GM13977 (cell line): ENCODE measurements around the gene PKDREJ.
A peak's percentile ranks its signal among the peaks of the same experiment; 100 is the strongest.

ENCODE experiments used
- DNase-seq: peaks from one replicate; pipeline ENCODE4 v3.0.0; 2012; ENCODE audit warnings: low spot score
- in situ Hi-C: fragments of 300-500 bp; cut with MboI; formaldehyde crosslinking; loops from one replicate; pipeline ENCODE4 v1.12.0; 2022; ENCODE audit warnings: low sequenced_read_pairs, low pct_unique_long_range_greater_than_20kb, mixed read lengths, inconsistent platforms; ENCODE audit not compliant: unreplicated experiment
- TF ChIP-seq, protein P1 (sequence below): IDR thresholded peaks from 2 replicates; pipeline ENCODE4 v1.5.1; 2012; ENCODE audit warnings: mild to moderate bottlenecking, control low read depth; ENCODE audit not compliant: insufficient read depth; ENCODE audit errors: extremely low read depth, missing control alignments

Gene PKDREJ

DNA sequence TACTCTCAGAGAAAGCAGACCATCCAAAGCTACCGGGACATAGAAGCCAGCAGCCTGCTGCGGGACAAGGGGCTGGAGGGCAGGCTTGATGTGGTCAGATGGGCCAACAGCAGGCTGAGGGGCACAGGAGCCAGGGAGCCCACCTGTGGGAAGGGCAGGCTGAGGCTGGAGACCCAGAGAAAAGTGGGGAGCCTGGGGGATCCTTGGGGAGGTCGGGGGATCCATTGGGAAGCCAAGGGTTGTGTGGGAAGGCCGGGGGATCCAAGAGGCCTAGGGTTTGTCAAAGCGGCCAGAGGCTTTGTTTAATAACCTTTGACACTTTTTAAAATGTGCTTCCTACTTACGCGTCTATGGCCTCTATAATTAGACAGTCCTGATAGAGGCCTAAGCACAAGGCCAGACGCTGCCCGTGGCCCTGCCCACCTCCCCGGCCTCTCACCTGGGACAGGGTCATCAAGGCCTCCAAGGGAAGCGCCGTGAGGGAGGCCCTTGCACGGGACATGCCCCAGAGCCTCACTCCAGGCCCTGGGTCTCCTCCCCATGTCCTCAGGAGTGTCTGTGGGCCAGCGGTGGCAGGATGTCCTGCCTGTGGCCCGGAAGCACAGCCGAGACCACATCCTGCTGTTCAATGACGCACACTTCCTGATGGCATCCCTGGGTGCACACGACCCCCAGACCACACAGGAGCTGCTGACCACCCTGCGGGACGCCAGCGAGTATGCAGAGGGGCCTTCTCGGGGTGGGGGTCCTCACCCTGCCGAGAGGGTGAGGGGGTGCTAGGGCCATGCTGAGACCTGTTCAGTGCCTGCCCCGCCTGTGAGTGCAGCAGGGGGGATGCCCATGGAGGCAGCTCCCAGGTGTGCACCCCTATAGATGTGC, 25.0 kb upstream of the PKDREJ start:
- in situ Hi-C loops: no loop called here
- peak; percentile 89 for DNase-seq
- TF ChIP-seq, protein P1, sequence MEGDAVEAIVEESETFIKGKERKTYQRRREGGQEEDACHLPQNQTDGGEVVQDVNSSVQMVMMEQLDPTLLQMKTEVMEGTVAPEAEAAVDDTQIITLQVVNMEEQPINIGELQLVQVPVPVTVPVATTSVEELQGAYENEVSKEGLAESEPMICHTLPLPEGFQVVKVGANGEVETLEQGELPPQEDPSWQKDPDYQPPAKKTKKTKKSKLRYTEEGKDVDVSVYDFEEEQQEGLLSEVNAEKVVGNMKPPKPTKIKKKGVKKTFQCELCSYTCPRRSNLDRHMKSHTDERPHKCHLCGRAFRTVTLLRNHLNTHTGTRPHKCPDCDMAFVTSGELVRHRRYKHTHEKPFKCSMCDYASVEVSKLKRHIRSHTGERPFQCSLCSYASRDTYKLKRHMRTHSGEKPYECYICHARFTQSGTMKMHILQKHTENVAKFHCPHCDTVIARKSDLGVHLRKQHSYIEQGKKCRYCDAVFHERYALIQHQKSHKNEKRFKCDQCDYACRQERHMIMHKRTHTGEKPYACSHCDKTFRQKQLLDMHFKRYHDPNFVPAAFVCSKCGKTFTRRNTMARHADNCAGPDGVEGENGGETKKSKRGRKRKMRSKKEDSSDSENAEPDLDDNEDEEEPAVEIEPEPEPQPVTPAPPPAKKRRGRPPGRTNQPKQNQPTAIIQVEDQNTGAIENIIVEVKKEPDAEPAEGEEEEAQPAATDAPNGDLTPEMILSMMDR: no peak

DNA sequence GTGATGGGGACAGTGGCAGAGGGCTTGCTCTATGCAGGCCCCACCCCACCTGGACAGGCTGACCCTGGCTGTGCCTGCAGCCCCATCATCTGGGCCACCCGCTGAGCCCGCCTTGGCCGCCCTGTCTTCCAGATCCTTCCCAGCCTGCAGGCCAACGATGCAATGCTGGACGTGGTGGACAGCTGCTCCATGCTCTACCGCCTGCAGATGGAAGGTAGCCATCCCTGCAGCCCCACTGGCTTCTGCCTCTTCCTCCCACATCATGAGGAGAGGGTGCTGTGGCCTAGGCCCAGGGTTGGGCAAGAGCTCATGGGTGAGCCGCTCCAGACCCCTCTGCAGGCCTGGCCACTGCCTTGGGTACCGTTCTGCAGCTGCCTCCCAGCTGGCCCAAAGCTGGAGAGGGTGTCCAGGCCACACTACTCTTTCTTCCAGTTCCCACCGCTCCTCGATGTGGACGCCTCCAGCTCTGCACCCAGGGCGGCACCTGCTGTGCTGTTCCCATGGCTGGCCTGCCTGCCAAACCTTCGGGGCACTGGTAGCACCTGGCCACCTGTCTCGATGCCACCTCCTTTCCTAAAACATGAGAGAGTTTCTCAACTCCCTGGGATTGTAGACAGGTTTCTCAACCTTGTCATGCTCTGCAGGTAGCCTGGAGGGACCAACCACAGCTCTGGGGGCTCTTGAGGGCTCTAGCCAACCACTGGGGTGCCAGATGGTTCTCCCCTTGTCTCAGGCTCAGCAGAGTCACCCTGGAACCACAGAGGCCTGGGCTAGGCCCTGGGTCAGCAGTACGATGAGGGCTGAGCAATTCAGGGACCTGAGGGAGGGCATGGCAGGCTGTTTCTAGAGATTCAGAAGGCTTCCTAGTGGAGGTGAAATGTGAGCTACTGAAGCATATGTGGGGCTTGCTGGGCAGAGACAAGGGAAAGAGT, 24.1 kb upstream of the PKDREJ start:
- DNase-seq: no peak
- in situ Hi-C loops: no loop called here
- TF ChIP-seq, protein P1: no peak

DNA sequence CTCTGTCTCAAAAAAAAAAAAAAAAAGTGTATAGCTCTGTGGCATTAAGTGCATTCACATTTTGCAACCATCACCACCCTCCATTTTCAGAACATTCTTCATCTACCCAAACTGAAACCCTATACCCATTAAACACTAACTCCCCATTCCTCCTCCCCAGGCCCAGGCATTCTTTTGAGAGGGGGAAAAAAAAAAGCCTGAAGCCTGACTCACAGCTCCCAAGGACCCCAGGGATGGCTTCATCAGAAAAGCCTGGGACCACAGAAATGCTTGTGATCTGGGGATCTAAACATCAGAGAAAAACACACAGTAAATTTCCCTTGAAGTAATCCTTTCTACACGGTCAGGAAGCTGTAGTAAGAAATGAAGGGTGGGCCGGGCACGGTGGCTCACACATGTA, 22.9 kb upstream of the PKDREJ start:
- no peak for DNase-seq
- in situ Hi-C loops: no loop called here
- TF ChIP-seq, protein P1: no peak

DNA sequence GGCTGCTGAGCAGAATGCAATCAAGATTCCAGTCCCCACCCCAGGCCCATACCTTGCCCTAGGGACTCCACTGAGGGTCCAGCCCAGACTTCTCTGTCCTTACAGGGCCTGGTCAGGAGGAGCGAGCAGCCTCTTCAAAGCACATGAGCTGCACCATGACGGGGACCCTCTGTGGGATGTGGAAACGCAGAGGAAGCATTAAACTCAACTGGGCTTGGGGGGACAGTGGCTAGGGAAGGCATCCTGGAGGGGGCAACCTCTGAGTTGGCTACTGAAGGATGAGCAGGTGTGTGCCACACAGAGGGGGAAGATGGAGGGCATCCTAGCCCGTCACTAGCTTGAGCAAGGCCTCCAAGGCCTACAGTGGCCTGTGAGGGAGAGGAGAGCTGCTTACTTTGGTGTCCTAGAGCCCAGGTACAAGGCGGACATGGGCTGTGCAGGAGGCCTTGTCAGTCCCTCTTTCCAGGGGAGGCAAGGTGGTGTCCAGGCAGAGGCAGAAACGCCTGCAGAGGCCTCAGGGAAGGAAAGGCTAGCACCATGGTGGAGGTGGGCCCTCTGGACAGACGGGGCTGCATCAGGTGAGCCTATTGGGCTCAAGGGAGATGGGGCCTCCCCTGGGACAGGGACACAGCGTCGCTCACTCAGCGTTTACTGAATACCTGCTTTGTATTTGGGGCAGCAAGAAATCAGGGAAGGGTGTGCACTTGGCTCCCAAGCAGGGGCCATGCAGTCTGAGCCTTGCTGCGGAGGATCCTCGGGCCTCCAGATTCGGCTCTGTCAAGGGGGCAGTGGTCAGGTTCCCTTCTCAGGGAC, 18.9 kb upstream of the PKDREJ start:
- in situ Hi-C loops: no loop called here
- TF ChIP-seq, protein P1: no peak
- DNase-seq: no peak

DNA sequence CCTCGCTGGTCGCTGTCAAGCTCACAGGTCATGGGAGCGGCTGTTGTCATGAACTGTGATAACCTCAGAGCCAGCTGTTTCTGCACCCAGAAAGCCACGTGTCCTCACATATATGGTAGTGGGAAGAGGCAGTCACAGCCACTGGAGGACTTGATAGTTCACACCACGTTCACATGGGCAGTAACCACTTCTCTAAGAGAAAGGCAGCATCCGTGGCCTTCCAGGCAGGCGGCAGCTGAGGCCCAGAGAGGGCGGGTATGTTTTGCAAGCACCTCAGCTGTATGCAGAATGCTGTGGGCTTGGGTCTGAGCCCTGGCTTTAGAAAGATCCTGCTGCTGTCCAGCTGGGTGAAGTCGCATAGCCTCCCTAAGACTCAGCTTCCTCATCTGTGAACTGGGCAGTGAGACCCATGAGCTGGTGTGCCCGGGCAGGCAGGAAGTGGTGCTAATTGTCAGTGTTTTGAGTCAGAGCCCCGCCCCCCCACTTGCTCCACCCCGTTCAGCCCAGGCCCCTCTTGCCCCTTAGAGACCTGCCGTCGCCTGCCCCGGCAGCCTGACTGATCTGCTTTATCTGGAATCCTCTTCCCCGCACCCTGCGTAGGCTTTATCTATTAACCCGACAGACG, 18.0 kb upstream of the PKDREJ start:
- DNase-seq: no peak
- in situ Hi-C loops: no loop called here
- TF ChIP-seq, protein P1: no peak
